Kidney (tissue), 14 donors: Measurements from ENCODE around the gene PNMA5. TPM values are rescaled to one million over a fixed set of nuclear protein-coding genes. Genes with fewer than 3 reads are reported as not detected.

ENCODE experiments used
- DNase-seq, 5 donors: peaks; one replicate each; pipeline ENCODE4 v3.0.0-alpha.2; 2013 to 2020
- FAIRE-seq: peaks from 2 replicates; lab custom pipeline; 2012; peaks lifted over from hg19 to GRCh38; lab: Jason Lieb, UNC
- H3K27ac ChIP-seq, 2 donors: one replicate each; pipeline ENCODE4 v1.7.0; 2013; ENCODE audit warnings: low read depth in 2 of 2, low read length in 2 of 2, inconsistent platforms in 1 of 2
- H3K27me3 ChIP-seq: one replicate; pipeline ENCODE4 v1.7.1; 2013; ENCODE audit warnings: low read length, inconsistent platforms; ENCODE audit not compliant: control insufficient read depth, insufficient read depth
- H3K36me3 ChIP-seq, 3 donors: one replicate each; pipeline versions ENCODE4 v1.7.0 to v1.7.1; 2013; ENCODE audit warnings: low read length in 3 of 3, control low read depth in 1 of 3, inconsistent platforms in 1 of 3; ENCODE audit not compliant: insufficient read depth in 3 of 3, control insufficient read depth in 2 of 3
- H3K4me1 ChIP-seq, 3 donors: one replicate each; pipeline versions ENCODE4 v1.7.0 to v1.7.1; 2013; ENCODE audit warnings: low read length in 3 of 3, inconsistent platforms in 1 of 3, low read depth in 1 of 3; ENCODE audit not compliant: control insufficient read depth in 2 of 3, insufficient read depth in 2 of 3
- H3K4me3 ChIP-seq, 3 donors: one replicate each; pipeline versions ENCODE4 v1.7.0 to v1.8.1; 2013; ENCODE audit warnings: low read length in 3 of 3, control low read depth in 1 of 3, inconsistent platforms in 1 of 3
- H3K9ac ChIP-seq, 3 donors: one replicate each; pipeline versions ENCODE4 v1.7.0 to v1.7.1; 2013; ENCODE audit warnings: low read length in 3 of 3, control low read depth in 1 of 3, inconsistent platforms in 1 of 3
- H3K9me3 ChIP-seq, 3 donors: one replicate each; pipeline versions ENCODE4 v1.7.0 to v1.7.1; 2013; ENCODE audit warnings: low read length in 3 of 3, control low read depth in 1 of 3, inconsistent platforms in 1 of 3; ENCODE audit not compliant: control insufficient read depth in 2 of 3, insufficient read depth in 1 of 3
- CTCF ChIP-seq: IDR thresholded peaks from 3 replicates; pipeline ENCODE4 v1.5.1; 2012; ENCODE audit warnings: mild to moderate bottlenecking, moderate library complexity, borderline replicate concordance; ENCODE audit not compliant: insufficient read depth; ENCODE audit errors: extremely low read depth
- intact Hi-C: fragments of 100-400 bp; cut with DNase I; formaldehyde crosslinking; loops from one replicate; pipeline ENCODE4 v1.11.1; 2022
- polyA plus RNA-seq: library from polyadenylated mRNA; stranded (reverse); fragments of 350-450 nt; fragmentation: Illumina TruSeq; extraction: RNeasy Lipid Tissue Mini Kit (QIAGEN cat#74804); gene quantifications from one replicate; pipeline ENCODE4 v1.2.3, GENCODE V29; 2014; ENCODE audit warnings: low read depth, low replicate concordance; ENCODE audit not compliant: insufficient read depth
- total RNA-seq: library from RNA; stranded (reverse); fragmentation: NEBNext Ultra II Directional; extraction: Animal tissue kit (Norgen Biotek cat#: 25700); gene quantifications from one replicate; pipeline ENCODE4 v1.2.1, GENCODE V29; 2021
- donor health status: control.
- donor health status: control.
- donor health status: control.
- donor health status: control.
- donor health status: control.
- donor health status: DM: yes; HTN: yes; CAD: no.
- donor health status: Normal renal cell carcinoma (clear cell type).

The PNMA5 gene
- total and polyA plus RNA-seq, 2 donors from 2014 or later: not detected

- intact Hi-C loops: no loop called here
- no peak overlapping the region for H3K27ac ChIP-seq
- no peaks in the 10 kb centered on the region for H3K4me1 ChIP-seq
- no peak overlapping the region for H3K4me3 ChIP-seq
- no peaks in the 10 kb centered on the region for H3K27me3 ChIP-seq
- H3K36me3 ChIP-seq: no peaks in the 10 kb centered on the region
- no peak overlapping the region for H3K9ac ChIP-seq
- no peak for FAIRE-seq
- no peaks in the 10 kb centered on the region for H3K9me3 ChIP-seq
- no peak for DNase-seq
- no peak for TF ChIP-seq CTCF
Observed at GRCh38 chrX:152945021-152945979, 48.6 kb downstream of the PNMA5 start.

- no peak for TF ChIP-seq CTCF
- Histone ChIP-seq H3K9ac (no peak overlapping the region), H3K9me3 (no peaks in the 10 kb centered on the region), H3K4me3 (no peak overlapping the region), H3K27ac (no peak overlapping the region), H3K4me1 (no peaks in the 10 kb centered on the region), H3K27me3 (no peaks in the 10 kb centered on the region), H3K36me3 (no peaks in the 10 kb centered on the region)
- no peak for FAIRE-seq
- intact Hi-C loops: no loop called here
- DNase-seq: no peak
Observed at GRCh38 chrX:152943826-152944225, 50.1 kb downstream of the PNMA5 start.

GRCh38 chrX:152942077-152942442 is 51.9 kb downstream of the PNMA5 start:
- TF ChIP-seq CTCF: no peak
- no peaks in the 10 kb centered on the region for H3K4me1 ChIP-seq
- peak overlapping the region; percentile 37 to 71 for H3K27ac ChIP-seq
- no peaks in the 10 kb centered on the region for H3K9me3 ChIP-seq
- peak overlapping the region in 2 of 3 donors; percentile 45 to 64 for H3K4me3 ChIP-seq
- H3K9ac ChIP-seq: peak overlapping the region in 2 of 3 donors; percentile 16 to 73
- intact Hi-C loops: no loop called here
- no peaks in the 10 kb centered on the region for H3K27me3 ChIP-seq
- FAIRE-seq: no peak
- no peak for DNase-seq
- no peaks in the 10 kb centered on the region for H3K36me3 ChIP-seq
